Hepatocyte (in vitro differentiated cells): ENCODE measurements around the gene SEMA5A. TPM values are rescaled to one million over a fixed set of nuclear protein-coding genes. Genes with fewer than 3 reads are reported as not detected.

Experiments used
- DNase-seq: peaks from one replicate; pipeline ENCODE4 v3.0.0-alpha.2; 2016; ENCODE audit warnings: low spot score
- H2AFZ ChIP-seq: fragments of 200-600 bp; sonication (generic); 2 replicates; pipeline ENCODE4 v1.6.0; 2016; ENCODE audit warnings: antibody characterized with exemption, mild to moderate bottlenecking
- H3K27ac ChIP-seq: fragments of 200-600 bp; sonication (generic); 2 replicates; pipeline ENCODE4 v1.5.1; 2016; ENCODE audit warnings: mild to moderate bottlenecking
- H3K27me3 ChIP-seq: fragments of 200-600 bp; sonication (generic); 2 replicates; pipeline ENCODE4 v1.6.1; 2016
- H3K36me3 ChIP-seq: fragments of 200-600 bp; sonication (generic); replicated peaks from 2 replicates; pipeline ENCODE4 v1.5.1; 2016; ENCODE audit warnings: low read depth; ENCODE audit not compliant: insufficient read depth
- H3K4me1 ChIP-seq: fragments of 200-600 bp; sonication (generic); 2 replicates; pipeline ENCODE4 v1.5.1; 2016; ENCODE audit warnings: mild to moderate bottlenecking, moderate library complexity; ENCODE audit not compliant: insufficient read depth
- H3K4me2 ChIP-seq: fragments of 200-600 bp; sonication (generic); 2 replicates; pipeline ENCODE4 v1.6.0; 2016
- H3K4me3 ChIP-seq: fragments of 200-600 bp; sonication (generic); 2 replicates; pipeline ENCODE4 v1.5.1; 2016; ENCODE audit warnings: mild to moderate bottlenecking
- H3K79me2 ChIP-seq: fragments of 200-600 bp; sonication (generic); 2 replicates; pipeline ENCODE4 v1.6.0; 2017; ENCODE audit warnings: mild to moderate bottlenecking
- H3K9me2 ChIP-seq: fragments of 200-600 bp; sonication (generic); replicated peaks from 2 replicates; pipeline ENCODE4 v1.6.0; 2017; ENCODE audit warnings: mild to moderate bottlenecking; ENCODE audit not compliant: insufficient read depth
- H3K9me3 ChIP-seq: fragments of 200-600 bp; sonication (generic); 2 replicates; pipeline ENCODE4 v1.5.1; 2016; ENCODE audit warnings: low read depth, mild to moderate bottlenecking
- H4K20me1 ChIP-seq: fragments of 200-600 bp; sonication (generic); 2 replicates; pipeline ENCODE4 v1.6.0; 2016; ENCODE audit warnings: mild to moderate bottlenecking; ENCODE audit not compliant: insufficient read depth, poor library complexity, severe bottlenecking
- EZH2 ChIP-seq: fragments of 200-600 bp; sonication (generic); IDR thresholded peaks from 2 replicates; pipeline ENCODE4 v1.6.1; 2016; ENCODE audit warnings: antibody characterized with exemption, mild to moderate bottlenecking, borderline replicate concordance
- EZH2phosphoT487 ChIP-seq: fragments of 200-600 bp; sonication (generic); IDR thresholded peaks from one replicate; pipeline ENCODE4 v1.6.1; 2018; ENCODE audit warnings: antibody characterized with exemption, mild to moderate bottlenecking, low read depth, moderate library complexity; ENCODE audit not compliant: unreplicated experiment, severe bottlenecking
- WGBS: methylation state at CpG from one replicate; pipeline ENCODE4 v1.1.6; 2016; ENCODE audit warnings: low lambda C conversion rate; ENCODE audit errors: missing lambda C conversion rate; 5-methylcytosine and 5-hydroxymethylcytosine counted together
- polyA plus RNA-seq: library from polyadenylated mRNA; unstranded; fragments of >200 nt; fragmentation: Nextera tagmentation; extraction: Ambion mirVana; gene quantifications from 2 replicates; pipeline ENCODE4 v1.2.1, GENCODE V29; 2016
- total RNA-seq: library from RNA; depleted of rRNA; stranded (reverse); fragments of >200 nt; gene quantifications from 2 replicates; pipeline ENCODE4 v1.2.3, GENCODE V29; 2014
- TF ChIP-seq, protein P1 (sequence below): fragments of 200-600 bp; sonication (generic); IDR thresholded peaks from 2 replicates; pipeline ENCODE4 v1.5.1; 2016; ENCODE audit warnings: antibody characterized with exemption, mild to moderate bottlenecking; ENCODE audit not compliant: poor library complexity

SEMA5A gene
- total and polyA plus RNA-seq, 2 experiments from 2014 or later: 10.7 to 21.7 TPM

GRCh38 chr5:9537223-9538141, 8.4 kb downstream of the SEMA5A start:
- no peaks in the 10 kb centered on the region for H4K20me1 ChIP-seq

DNA sequence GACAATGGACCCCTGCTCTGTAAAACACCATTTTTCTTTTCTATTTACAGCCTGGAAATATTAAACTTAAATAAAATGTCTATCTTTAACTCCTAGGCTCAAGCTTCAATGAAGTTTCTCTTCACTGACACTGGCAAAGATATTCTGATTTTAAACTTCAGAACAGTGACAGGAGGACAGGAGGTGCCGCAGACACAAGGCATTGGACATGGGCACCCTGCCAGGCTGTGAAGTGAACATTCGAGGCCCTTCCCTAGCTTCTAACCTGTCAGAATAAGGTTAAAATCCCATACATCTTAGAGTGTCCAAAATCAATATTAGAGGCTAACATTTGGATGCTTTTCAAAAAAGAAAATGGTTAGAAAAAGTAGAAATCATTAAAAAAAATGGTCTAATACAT, 9.2 kb downstream of the SEMA5A start:
- Histone ChIP-seq H4K20me1 (no peaks in the 10 kb centered on the region), H3K27me3 (no peaks in the 10 kb centered on the region), H3K9me2 (no peaks in the 10 kb centered on the region), H3K4me1 (no peaks in the 10 kb centered on the region), H3K27ac (no peak overlapping the region), H2AFZ (no peak overlapping the region), H3K9me3 (no peaks in the 10 kb centered on the region), H3K36me3 (no peaks in the 10 kb centered on the region), H3K4me3 (no peak overlapping the region), H3K79me2 (peaks cover 16% of the 10 kb centered on the region), H3K4me2 (no peak overlapping the region)
- no peak for TF ChIP-seq EZH2
- TF ChIP-seq, protein P1, sequence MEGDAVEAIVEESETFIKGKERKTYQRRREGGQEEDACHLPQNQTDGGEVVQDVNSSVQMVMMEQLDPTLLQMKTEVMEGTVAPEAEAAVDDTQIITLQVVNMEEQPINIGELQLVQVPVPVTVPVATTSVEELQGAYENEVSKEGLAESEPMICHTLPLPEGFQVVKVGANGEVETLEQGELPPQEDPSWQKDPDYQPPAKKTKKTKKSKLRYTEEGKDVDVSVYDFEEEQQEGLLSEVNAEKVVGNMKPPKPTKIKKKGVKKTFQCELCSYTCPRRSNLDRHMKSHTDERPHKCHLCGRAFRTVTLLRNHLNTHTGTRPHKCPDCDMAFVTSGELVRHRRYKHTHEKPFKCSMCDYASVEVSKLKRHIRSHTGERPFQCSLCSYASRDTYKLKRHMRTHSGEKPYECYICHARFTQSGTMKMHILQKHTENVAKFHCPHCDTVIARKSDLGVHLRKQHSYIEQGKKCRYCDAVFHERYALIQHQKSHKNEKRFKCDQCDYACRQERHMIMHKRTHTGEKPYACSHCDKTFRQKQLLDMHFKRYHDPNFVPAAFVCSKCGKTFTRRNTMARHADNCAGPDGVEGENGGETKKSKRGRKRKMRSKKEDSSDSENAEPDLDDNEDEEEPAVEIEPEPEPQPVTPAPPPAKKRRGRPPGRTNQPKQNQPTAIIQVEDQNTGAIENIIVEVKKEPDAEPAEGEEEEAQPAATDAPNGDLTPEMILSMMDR: no peak
- no peak for TF ChIP-seq EZH2phosphoT487
- WGBS: 85% methylated on average over 2 of the region's 2 CpGs
- DNase-seq: no peak

More at GRCh38 chr5:9537223-9538141, 8.4 kb downstream of the SEMA5A start:
- H3K9me2 ChIP-seq: no peaks in the 10 kb centered on the region
- H3K27me3 ChIP-seq: peaks cover under 1% of the 10 kb centered on the region
- H3K4me3 ChIP-seq: no peak overlapping the region
- no peaks in the 10 kb centered on the region for H3K4me1 ChIP-seq
- no peaks in the 10 kb centered on the region for H3K9me3 ChIP-seq
- H2AFZ ChIP-seq: no peak overlapping the region
- H3K36me3 ChIP-seq: no peaks in the 10 kb centered on the region
- no peak for TF ChIP-seq EZH2
- no peak for TF ChIP-seq EZH2phosphoT487
- 77% methylated on average over 2 of the region's 2 CpGs for WGBS
- peaks cover 21% of the 10 kb centered on the region for H3K79me2 ChIP-seq
- DNase-seq: no peak
- H3K4me2 ChIP-seq: no peak overlapping the region
- H3K27ac ChIP-seq: no peak overlapping the region

DNA sequence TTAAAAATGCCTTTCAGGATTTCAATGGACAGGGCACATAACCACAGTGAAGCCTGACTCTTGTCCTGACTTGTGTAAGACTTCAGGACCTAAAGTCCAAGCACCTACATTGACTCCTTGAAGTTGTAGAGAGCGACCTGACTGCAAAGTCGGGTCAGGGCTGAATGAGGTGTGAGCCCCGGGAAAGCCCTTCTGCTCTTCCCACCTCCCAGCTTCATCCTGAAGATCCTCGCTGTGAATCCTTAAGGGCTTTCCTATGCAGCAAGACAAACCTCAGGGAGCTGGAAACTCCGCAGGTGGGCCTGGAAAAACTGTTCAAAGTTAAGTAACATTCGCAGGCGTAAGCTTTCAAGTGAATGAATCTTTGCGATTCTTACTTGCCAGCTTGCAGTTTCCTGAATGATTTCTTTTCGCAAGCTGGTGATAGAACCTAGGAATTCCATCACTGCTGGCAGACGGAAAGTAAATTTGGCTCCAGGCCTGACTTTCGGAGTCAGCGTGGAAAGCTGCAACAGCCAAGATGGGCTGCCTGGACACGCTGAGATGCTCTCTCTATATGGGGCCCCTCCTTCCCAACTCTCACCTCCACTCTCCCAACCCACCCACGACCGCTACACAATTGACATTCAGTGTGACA, 10.9 kb downstream of the SEMA5A start:
- H3K9me3 ChIP-seq: no peaks in the 10 kb centered on the region
- H3K4me3 ChIP-seq: no peak overlapping the region
- TF ChIP-seq EZH2phosphoT487 (no peak), EZH2 (no peak)
- TF ChIP-seq, protein P1: no peak
- no peak overlapping the region for H3K27ac ChIP-seq
- no peak overlapping the region for H2AFZ ChIP-seq
- H3K36me3 ChIP-seq: no peaks in the 10 kb centered on the region
- no peaks in the 10 kb centered on the region for H3K27me3 ChIP-seq
- WGBS: 82% methylated on average over 15 of the region's 15 CpGs
- no peaks in the 10 kb centered on the region for H3K4me1 ChIP-seq
- DNase-seq: no peak
- no peaks in the 10 kb centered on the region for H3K9me2 ChIP-seq
- H4K20me1 ChIP-seq: no peaks in the 10 kb centered on the region
- H3K4me2 ChIP-seq: no peak overlapping the region
- H3K79me2 ChIP-seq: peaks cover 12% of the 10 kb centered on the region

- Histone ChIP-seq H3K9me3 (no peaks in the 10 kb centered on the region), H3K4me3 (no peak overlapping the region), H3K79me2 (peaks cover 10% of the 10 kb centered on the region), H4K20me1 (no peaks in the 10 kb centered on the region), H3K9me2 (no peaks in the 10 kb centered on the region), H3K4me1 (no peaks in the 10 kb centered on the region), H3K4me2 (no peak overlapping the region), H3K36me3 (no peaks in the 10 kb centered on the region), H3K27me3 (no peaks in the 10 kb centered on the region), H2AFZ (no peak overlapping the region), H3K27ac (no peak overlapping the region)
- TF ChIP-seq EZH2 (no peak), EZH2phosphoT487 (no peak)
- TF ChIP-seq, protein P1: no peak
- no peak for DNase-seq
- 68% methylated on average over 7 of the region's 7 CpGs for WGBS
Measured at GRCh38 chr5:9533562-9534364, 12.1 kb downstream of the SEMA5A start.
